ENCODE results near the gene C10orf120.

The C10orf120 gene

DNA sequence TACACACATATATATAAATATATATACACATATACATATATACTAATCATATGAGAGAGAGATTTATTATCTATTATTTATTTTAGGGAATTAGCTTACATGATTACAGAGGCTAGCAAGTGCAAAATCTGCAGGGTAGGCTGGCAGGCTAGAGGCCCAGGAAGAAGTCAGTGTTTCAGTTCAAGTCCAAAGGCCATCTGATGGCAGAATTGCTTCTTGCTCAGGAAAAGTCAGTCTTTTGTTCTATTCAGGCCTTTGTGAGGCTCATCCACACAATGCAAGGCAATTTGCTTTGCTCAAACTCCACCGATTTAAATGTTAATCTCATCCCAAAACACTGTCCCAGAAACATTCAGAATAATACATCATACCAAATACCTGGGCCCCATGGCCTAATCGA lies 2.6 kb upstream of the C10orf120 start:
- no peak for DNase-seq

DNA sequence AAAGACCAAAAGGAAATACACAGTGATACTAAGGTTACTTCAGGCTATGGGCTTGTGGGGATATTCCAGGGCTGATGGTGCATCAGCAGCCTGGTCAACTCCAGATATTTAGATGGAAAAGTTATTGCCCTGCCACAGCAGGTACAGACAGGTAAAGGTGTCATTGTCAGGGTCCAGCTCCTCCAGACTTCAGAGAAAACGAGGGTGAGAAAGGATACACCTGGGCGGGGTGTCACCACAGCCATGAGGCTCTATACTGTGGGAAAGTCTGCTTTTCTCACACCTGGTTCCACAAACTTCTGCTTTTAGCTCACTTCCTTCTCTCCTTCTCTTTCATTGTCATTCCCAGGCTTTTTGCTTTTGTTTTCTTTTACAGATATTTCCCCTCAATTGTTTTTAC lies 2.0 kb upstream of the C10orf120 start:
- DNase-seq = no peak

DNA sequence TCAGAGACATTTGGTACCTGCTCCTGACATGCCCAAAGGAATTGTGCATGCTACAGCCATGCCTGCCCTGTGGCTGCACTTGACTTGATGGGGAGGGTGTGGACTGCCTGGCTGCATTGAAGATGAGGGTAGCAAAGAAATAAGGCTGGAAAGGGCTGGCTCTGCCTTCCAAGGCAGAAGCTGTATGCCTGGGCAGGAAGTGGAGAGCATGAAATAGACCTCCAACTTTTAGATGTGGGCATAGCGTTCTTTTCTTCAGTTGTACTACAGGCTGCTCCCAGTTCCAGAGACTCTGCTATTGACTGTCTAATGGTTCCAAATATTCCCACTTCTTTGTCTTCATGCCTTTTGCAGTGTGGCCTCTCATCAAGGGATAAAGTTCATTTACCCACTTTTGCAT lies 3.0 kb downstream of the C10orf120 start:
- DNase-seq = no peak

DNA sequence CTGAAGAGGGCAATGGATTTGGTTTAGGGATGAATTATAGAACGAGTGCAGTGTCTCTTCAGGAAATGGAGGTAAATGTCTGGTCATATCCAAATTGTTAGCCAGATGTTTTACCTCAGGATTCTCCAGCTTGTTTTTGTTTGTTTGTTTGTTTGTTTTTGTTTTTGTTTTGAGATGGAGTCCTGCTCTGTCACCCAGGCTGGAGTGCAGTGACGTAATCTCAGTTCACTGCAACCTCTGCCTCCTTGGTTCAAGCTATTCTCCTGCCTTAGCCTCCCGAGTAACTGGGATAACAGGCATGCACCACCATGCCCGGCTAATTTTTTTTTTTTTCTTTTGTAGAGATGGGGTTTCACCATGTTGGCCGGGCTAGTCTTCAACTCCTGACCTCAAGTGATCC lies 6.9 kb downstream of the C10orf120 start:
- DNase-seq = no peak

DNA sequence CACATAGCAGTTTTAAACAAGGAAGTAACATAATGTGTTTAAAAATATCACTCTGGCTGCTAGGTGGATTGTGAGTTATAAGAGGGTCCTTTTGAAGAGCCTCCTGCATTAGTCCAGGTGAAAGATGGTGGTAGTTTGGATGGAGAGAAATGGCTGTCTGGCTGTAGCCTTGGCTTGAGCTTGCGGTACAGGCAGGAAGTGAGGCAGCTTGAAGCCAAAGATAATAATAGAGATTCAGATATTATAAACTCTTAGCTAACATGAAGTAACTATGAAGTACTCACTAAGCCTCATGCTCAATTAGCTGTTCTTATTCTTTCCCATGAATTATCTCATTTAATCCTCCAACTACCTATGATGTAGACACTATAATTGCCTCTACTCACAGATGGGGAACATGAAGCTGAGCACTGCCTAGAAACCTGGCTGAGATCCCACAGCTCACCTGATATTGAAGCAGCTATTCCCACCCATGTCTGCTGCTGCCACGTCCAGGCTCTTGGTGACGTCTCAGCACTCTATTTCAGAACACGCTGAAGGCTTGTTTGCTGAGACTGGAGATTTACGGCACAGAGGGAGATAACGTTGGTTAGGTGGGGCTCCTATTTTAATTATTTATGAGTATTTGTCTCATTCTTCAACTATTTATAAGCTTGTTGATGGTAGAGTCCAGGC lies 10.4 kb downstream of the C10orf120 start:
- DNase-seq = no peak

DNA sequence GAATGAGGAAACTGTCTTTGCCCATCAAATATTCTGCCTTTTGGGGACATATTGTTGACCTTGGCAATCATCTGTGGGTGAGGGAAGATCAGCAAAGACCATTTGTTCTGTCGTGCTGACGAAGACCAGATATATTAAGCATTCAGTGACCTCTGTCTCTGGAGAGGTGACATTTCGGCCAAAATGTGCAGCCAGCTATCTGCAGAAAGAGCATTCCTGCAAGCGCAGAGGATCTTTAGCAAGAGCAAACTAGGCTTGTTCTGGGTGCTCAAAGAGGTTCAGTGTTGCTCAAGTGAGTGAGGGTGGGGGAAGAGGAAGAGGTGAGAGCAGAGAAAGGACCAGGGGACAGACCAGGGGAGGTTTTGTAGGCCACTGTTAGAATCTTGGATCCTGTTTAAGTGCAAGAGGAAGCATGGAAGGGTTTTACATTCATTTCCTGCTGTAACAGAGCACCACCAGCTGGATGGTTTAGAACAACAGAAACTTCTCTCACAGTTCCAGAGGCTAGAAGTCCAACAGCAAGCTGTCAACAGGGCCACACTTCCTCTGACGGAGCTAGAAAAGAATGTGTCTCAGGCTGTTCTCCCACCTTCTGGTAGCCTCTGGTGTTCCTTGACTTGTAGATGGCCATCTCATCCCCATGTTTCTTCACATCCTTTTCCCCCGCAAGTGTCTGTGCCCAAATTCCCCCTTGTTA lies 11.2 kb downstream of the C10orf120 start:
- no peak for DNase-seq

DNA sequence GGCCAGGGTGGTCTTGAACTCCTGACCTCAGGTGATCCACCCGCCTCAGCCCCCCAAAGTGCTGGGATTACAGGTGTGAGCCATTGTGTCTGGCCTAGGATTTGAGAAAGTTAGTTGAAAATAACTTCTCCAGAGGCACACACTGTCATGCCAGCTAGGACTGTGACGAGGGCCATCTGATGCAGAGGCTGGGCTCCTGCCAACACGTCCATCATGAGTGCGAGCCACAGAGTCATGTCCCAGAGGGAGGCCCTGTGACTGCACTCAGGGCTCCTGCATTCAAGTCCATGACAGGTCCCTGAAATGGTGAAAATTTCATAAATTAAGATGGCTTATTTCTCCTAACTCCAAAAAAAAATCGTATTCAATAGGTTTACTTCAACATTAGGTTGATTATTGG lies 17.1 kb downstream of the C10orf120 start:
- no peak for DNase-seq

DNA sequence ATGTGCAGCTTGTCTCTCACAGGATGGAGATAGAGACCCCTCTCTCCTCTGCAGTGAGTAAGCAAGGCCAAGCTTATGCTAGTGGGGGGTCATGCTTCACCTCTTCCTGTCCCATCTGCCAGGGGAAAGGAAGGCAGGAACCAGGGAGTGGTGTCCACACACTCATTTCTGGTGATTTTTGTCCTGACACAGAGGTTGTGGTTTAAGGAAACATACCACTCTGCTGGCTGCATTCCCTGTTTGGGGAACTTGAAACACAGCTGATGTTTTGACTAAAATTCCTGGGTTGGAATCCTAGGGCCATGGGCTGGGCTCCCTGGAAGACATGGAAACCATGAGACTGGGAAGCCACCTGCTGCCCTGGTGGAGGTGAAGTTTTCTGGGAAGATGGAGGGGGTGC lies 21.4 kb downstream of the C10orf120 start:
- DNase-seq = no peak

DNA sequence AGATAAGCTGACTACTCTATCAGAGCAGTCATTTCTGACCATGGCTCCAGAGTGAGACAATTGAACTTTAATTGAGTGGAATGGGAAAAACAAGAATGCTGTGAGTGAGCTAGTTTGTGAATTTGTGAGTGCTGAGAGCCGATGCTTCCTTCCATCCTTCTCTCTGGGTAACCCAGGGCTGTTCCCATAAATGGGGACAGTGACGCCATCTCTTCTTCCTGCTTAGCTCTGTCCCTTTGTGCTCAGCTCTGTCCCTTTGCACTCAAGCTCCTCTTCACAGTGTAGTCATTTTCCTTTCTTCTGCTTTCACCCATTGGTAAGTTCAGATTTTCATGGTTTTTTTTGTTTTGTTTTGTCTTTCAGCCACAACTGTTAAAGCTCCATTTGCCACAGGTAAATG lies 24.4 kb downstream of the C10orf120 start:
- DNase-seq = no peak

DNA sequence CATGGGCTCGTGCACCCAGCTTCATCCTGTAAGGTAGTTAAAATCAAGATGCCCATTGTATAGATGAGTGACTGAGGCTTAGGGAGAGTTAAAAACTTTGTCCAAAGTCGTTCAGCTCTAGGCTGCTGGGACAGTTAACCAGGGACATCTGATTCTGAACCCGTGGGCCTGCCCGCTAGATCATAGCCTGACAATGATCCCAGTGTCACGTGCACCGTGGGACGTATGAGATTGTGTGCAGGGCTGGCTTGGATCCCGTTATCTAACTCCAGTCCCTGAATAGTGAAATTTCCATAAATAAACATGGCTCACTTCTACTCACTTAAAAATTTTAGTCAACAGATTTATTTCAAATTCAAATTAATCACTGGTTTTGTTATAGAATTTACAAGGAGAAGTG lies 24.9 kb downstream of the C10orf120 start:
- DNase-seq = no peak

DNA sequence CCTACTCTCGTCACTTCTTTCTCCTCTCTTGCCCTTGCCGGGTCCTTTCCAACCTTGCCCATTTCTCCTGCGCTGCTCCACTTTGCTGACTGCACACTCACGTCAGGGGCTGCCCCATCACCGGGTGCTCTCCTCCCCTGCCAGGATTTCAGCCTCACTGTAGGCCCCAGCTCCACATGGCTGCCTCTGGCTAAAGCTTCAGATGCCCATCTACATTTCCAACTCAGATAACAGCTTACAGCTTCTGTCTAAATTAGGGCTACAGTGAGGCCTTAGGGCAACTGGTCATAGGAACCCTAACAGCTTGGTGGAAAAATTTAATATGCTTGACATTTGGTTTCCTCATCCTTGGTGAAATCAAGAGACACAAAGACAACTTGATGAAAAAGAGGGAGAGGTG lies 25.9 kb downstream of the C10orf120 start:
- no peak for DNase-seq

DNA sequence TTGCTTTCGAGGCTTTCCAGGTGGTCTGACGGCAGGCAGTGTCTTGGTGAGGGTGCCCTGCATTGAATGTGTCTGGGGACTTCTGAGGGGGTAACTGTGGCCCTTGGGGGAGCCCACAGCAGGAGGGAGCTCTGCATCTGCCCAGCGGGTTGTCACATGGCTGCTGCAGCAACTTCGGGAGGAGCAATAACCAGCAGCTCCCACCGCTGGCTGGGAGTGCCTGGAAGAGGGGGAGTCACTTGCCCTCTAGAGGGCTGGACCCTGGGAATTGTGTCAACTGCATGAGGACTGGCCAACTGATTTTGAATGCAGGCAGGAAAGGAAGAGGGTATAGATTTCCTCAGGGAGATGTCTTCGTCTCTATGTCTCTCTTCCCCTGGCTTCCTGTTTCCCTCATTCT lies 26.4 kb downstream of the C10orf120 start:
- no peak for DNase-seq

DNA sequence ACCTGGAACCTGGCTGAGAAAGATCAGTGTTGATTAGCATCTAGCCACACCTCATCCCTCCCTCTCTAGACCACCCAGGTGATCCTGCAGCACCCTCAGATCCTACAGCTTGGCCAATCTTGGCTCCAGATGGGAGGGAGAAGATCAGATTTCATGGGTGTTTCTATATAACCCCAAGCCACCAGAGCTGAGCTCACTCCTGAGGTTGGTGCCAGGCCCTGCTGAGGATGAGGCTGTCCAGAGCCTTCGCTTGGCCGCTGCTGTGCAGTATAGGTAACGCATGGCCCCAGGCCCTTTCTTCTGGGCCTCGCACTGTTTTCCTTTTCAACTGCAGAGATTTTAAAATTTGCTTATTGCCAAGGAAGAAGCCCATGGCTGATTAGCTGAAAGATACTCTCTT lies 27.0 kb downstream of the C10orf120 start:
- no peak for DNase-seq

DNA sequence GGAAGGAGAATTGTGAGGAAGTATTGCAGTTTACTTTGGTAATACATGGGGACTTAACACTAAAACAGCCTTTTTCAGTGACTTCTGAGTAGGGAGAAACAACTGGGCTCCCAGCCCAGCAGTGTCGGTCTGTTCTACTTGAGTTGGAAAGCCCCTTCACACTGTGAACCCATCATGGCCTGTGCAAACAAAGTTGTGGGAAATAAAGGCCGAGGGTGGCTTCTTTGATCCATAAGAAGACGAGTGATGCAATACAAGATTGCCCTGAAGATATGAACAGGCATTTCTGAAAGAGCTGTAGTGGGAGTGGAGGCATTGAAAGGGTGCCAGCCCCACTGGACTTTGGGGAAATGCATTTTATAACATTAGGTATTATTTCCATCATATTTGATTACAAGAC lies 28.3 kb downstream of the C10orf120 start:
- DNase-seq = no peak

DNA sequence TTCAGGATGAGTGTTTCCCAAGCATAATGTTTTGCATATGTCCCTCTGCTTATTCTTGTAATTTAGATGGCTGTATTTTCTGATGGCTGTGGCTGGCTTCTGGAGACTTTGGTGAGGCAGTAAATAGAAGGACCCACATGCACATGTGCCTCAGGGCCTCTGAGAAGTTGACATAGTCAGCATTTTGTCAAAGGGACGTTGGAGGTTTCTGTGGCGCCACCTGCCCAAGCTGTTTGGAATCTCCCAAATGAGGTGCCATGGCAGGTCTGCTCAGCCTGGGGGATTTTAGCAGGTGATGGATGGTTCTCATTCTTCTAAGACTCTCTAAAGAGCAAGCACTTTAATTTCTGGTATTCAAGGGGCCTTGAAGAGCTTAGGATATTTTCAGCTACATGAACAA lies 29.8 kb downstream of the C10orf120 start:
- no peak for DNase-seq

DNA sequence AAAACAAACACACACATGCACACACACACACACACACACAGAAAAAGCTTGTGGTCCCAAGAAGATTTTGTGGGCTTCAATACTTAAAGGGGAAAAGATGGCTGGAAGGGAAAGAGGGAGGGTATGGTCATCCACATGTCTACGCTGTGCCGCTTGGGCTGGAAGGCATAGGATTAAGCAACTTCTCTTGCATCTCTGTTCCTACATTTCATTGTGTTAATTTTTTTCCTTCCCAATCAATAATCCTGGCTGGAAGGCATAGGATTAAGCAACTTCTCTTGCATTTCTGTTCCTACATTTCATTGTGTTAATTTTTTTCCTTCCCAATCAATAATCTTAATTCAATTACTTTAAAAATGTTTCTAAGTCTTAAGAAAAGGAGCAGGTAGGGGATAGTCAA lies 30.6 kb downstream of the C10orf120 start:
- no peak for DNase-seq

DNA sequence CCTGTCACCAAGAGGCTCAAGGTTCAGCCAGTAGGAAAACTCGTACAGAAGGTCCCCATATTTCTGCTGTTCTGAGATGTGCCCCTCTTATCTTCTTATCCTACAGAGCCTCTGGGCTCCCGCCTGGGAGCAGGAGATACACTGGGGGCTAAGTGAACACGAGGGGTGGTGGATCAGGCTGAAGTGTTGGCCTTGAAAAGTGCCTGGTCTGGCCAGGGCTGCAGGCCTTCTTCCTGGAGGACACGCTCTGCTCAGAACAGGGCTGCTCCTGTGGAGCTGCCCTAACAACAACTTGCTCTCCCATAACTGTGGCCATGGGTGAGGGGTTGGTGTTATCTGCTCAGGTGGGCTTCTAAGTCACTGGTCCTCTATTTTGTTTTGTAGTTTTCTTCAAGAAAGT lies 33.7 kb downstream of the C10orf120 start:
- no peak for DNase-seq

DNA sequence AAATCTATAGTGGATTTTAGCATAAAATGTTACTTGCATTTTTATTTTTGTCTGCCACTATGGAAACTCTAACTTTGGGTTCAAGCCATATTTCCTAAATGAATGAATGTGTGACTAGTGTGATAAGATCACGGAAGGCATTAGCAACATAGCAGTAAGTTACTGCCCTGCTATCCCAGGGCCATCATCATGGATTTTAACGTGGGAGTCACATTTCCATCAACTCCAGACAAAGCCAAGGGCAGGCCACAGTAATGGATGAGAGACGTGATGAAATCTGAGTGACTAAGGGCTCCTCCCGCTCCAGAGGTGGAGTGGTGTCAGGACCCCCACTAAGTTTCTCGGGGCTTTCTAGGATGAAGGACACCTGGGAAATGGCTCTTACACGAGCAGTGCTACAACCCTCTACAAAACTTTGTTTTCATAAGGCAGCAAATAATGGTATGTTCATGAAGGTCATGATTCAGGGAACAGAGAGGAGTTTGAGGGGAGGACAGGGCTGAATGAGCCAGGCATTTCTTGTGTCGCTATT lies 34.3 kb downstream of the C10orf120 start:
- no peak for DNase-seq

DNA sequence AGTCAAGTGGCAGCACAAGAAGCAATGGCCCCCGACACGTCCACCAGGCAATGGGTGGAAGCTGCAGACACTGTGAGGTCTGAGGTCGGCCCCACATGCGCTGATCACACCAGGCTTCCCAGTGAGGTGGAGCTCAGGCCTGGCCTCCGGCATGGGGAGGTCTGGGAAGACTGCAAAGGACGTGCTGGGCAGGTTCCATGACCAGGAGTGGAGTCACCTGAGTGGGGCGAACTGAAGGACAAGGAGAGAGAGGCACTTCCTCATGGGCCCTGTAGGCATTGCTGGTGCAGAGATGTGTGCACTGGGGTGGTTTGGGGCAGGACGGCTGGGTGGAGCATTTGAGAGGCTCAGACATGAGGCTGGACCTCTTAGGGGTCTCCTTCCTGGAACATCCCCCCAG lies 35.1 kb downstream of the C10orf120 start:
- no peak for DNase-seq

DNA sequence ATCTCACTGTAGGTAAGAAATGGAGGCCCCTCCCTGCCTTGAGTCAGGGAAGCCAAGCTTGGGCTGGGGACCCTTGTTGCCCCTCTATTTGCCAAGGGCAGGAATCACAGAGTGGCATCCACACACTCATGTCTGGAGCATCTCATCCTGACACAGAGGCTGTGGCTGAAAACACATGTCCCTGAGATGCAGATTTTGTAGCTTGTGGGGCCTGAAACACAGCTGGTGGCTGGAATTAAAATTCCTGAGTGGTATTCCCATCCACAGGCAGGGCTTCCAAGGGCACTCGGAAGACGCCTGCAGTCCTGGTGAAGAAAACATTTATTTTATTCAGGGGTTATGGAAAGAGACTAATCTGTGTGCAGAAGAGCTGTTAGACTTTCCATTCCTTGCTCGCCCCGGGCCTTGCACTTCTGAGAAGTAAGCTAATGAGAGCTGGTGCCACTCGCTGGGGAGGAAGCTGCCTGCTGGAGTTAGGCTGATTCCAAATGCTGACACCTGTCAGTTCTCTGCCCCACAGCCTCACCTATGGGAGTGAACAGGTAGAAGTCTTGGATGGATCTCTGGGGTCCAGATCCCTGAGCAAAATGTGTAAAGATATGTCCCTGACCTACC lies 36.0 kb downstream of the C10orf120 start:
- no peak for DNase-seq

DNA sequence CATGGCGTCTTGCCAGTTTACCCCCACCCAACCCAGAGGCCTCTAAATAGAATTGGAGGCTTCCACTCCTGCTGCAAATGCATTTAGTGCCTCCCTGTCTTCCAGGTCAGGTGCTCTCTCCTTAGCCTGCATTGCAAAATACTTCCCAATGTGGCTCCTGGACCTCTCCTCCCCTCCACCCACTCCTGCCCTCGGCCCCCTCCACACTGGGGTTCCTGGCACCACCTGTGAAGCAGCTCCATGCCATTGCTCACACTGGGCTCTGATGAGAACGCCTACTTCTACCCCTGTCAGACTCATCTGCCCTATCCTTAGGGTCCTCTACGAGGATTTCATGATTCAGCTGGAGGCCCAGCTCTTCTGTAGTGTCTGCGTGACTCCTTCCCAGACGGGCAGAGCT lies 37.4 kb downstream of the C10orf120 start:
- no peak for DNase-seq

DNA sequence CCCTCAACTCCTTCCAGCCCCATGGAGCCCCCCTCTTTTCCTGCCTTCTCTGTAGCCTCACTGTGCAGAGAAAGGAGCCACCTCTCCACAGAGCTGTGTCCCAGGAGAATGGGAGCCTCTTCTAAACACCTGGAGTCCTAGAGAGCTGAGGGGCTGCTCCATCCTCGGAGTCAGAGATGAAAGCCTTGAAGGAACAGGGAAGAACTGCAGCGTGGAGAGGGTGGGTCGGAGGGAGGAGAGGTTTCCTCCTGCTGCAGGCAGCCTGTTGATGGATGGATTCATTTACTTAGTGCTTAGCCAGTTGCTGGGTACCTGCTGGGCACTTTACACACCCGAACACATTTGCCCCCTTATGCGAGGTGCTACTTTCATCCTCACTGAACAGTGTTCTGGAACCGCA lies 39.0 kb downstream of the C10orf120 start:
- no peak for DNase-seq

DNA sequence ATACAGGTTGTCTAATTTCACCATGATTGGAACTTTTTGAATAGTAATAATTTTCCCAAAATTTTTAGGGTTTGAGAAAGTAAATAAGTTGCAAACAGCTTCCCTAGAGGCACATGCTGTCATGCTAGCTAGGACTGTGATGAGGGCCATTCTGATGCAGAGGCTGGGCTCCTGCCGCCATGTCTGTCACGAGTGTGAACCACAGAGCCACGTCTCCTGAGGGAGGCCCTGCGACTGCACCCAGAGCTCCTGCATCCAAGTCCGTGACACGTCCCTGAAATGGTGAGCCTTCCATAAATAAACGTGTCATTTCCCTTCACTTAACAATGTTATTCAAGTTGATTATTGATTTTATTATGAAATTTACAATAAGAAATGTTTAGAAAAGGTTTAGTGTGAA lies 40.0 kb downstream of the C10orf120 start:
- no peak for DNase-seq

DNA sequence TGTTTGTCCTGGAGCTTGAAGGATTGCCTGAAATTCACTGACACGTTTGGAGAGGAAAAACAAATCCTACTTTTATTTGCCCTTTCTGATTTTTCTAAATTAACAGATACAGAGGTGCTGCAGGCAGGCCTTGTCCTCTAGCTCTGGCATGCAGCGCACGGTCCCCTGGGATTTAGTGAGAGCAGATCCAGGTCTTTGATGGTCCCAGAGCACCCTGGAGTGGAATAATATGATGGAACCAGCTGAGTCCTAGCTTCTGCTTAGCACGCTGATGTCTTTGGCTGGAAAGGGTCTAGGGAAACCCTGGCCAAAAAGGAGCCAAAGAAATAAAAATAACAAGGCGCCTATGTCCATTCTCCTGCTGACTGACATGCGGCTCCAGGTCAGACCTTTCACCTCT lies 40.5 kb downstream of the C10orf120 start:
- no peak for DNase-seq
